DMS53 (cell line): ENCODE data around the gene NLRP14.

Experiments
- DNase-seq: peaks from one replicate; lab custom pipeline; 2025; lab: John Stamatoyannopoulos, UW

NLRP14 gene

DNA sequence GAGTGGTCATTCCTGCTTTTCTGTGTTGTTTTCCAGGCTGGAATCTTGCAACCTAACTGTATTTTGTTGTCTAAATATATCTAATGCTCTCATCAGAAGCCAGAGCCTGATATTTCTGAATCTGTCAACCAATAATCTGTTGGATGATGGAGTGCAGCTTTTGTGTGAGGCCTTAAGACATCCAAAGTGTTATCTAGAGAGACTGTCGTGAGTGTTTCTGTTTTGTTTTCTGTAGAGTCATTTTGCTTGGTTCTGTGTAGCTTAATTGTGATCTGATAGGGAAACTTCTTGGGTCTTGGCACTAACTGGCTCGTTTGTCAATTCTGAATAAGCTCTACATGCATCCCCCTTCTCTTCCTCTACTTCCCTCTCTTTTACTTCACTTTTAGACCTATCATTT lies 37.4 kb downstream of the NLRP14 start:
- no peak for DNase-seq

DNA sequence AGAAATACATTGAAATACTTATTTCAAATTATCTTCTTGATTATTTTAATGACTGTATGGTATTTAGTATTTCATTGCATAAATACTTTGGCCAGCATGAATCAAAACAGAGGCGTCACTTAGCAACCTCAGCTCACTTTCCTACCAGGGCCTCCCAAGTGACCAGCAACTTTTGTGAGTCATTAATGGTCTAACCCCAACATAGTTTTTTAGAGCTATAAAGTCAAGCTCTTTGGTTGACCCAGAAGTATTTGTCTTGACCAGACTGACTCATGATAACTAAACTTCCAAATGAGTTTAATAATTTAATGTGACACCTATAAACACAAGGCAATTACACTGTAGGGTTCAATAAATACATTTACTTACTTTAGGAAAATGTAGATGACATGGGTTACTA lies 40.6 kb downstream of the NLRP14 start:
- DNase-seq: no peak

DNA sequence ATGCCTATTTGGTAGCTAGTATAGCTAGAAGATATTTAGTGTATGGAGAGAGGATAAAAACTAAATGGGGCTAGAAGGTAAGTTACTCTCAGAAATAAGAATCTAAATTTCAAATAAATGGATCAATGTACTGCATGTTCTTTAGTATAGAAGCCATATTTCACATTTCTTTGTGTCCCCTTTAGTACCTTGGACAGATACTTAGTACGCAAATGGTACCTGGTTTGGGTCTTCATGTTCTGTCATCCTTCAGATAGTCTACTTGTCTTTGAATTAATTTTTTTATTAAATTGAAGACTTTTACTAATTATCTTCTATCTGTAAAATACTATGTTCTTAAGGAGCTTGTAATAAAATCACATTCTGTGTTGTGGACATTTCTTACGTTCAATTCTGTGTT lies 42.3 kb downstream of the NLRP14 start:
- DNase-seq: no peak

DNA sequence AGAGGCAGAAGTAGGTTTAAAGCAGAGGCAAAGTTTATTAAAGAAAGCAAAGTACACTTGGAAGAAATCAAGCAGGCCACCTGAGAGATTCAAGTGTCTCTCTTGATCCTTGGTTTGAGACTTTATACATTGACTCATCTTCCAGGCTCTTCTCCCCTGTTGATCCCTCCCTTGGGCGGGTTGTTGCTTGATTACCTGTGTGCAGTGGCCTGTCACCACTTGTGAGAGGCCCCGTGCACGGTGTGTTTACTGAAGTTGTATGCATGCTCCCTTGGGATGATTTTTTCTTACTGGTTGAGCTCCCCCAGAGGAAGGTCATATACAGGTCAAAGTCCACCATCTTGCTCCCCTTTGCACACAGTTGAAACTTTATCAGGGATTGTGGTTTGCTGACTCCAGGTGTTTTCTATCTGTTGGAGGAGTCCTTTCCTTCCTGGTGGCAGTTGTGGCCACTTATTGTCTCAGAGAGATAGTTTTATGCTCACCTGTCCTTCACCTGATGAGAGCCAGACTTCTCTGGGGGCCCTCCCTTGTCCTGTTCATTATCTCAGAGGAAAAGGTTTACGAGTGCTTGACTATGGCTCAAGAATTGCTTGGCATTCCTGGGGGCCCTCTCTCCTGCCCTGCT lies 52.2 kb downstream of the NLRP14 start:
- DNase-seq: peak; percentile 67

DNA sequence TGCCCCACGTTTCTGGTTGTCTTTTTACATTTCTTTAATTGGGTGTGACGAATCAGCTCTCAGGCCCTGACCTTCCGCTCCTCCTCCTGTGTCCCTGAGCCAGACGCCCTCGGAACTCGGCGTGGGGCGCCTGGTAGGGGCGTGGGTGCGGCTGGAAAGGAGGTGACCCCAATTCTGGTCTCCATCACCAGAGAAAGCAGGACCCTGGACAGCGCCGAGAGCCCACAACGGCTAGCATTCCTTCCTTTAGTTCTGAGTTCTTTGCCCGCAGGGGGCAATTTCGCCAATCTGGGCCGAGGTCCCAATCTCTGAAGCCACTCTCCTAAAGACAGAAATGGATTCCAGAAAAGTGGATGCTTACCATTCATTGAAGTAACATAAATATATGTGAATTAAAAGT lies 56.8 kb downstream of the NLRP14 start:
- no peak for DNase-seq

DNA sequence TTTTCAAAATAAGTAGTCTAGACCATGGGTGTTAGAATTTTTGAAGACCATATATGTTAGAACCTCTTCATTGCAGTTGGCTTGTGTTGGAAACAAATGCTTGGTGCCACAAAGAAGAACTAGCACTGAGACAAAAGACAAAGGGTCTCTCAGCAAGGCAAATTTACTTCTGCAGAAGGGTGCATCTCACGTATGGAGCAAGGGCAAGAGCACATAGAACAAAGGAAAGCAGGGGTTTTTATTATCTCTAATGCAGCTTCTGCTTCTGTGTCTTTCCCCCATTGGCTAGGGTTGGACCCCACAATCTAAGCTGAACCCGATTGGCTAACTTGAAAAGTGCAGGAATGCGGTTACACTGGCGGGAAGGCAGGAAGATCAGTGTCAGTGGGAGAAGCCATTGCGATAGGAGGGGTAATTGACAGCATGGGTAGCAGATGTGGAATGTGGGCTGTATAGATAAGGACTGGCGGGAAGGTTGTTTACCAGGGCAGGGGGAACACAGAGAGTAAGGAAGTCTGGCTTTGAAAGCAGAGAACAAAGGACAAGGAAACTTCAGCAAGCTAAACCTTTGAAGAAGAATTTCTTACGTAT lies 59.4 kb downstream of the NLRP14 start:
- no peak for DNase-seq

DNA sequence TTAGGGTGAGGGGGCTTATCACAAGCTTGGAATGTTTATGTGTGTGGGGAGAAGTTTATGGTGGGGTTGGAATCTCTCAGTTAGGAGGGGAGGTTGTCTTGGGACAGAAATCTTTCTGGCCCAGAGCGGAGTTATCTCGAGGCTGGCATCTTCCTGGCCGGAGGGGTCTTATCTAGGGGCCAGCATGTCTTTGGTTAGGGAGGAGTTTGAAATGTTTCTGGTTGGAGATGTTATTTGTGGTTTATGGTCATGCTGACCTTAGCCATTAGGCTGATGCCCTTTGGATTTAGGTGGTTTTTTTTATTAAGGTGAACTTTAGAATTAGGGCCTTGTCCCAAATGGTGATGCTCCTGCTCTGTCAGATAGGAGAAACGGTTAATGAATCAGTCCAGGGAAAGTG lies 60.6 kb downstream of the NLRP14 start:
- DNase-seq: no peak

DNA sequence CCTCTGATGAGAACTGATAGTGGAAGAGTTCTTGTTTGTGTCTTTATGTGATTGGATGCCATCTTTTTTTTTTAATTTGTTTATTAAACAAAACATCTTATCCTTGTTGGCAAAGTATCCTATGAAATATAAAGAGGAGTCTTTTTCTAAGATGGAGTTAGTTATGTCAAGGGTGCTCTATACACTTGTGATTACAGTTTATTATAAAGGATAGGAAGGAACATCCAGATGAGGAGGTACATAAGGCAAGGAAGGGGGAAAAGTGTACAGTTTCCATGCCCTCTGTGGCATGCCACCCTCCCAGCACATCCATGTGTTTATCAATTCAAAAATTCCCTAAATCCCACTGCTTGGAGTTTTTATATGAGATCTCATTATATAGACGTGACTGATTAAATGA lies 61.2 kb downstream of the NLRP14 start:
- DNase-seq: no peak

DNA sequence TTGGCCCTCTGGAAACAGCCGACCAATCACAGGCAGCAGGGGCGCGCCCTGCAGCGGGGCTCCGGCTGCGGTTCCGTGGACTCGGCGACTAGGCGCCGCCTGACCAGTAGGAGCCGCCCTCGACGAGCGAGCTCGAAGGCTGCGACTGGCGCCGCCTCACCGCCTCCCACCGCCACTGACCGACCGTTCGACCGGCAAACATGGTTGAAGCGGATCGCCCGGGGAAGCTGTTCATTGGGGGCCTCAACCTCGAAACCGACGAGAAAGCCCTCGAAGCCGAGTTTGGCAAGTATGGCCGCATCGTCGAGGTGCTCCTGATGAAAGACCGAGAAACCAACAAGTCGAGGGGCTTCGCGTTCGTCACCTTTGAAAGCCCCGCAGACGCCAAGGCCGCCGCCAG lies 68.6 kb downstream of the NLRP14 start, which contains the start of gene RBMXL2:
Gene RBMXL2, plus strand, starts transcription at position 78 of the 400 bp plus-strand sequence. Its CDS starts 123 bp downstream, at position 201.
- DNase-seq: no peak

DNA sequence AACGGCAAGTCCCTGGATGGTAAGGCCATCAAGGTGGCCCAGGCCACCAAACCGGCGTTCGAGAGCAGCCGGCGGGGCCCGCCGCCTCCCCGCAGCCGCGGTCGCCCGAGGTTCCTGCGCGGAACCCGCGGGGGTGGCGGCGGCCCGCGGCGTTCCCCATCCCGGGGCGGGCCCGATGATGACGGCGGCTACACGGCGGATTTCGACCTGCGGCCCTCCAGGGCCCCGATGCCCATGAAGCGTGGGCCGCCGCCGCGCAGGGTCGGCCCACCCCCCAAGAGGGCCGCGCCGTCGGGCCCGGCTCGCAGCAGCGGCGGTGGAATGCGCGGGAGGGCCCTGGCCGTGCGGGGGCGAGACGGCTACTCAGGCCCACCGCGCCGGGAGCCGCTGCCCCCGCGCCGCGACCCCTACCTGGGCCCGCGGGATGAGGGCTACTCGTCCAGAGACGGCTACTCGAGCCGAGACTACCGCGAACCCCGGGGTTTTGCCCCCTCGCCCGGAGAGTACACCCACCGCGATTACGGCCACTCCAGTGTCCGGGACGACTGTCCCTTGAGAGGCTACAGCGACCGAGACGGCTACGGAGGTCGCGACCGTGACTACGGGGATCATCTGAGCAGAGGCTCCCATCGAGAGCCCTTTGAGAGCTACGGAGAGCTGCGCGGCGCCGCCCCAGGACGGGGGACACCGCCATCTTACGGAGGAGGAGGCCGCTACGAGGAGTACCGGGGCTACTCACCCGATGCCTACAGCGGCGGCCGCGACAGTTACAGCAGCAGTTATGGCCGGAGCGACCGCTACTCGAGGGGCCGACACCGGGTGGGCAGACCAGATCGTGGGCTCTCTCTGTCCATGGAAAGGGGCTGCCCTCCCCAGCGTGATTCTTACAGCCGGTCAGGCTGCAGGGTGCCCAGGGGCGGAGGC lies 69.3 kb downstream of the NLRP14 start:
- DNase-seq: no peak

DNA sequence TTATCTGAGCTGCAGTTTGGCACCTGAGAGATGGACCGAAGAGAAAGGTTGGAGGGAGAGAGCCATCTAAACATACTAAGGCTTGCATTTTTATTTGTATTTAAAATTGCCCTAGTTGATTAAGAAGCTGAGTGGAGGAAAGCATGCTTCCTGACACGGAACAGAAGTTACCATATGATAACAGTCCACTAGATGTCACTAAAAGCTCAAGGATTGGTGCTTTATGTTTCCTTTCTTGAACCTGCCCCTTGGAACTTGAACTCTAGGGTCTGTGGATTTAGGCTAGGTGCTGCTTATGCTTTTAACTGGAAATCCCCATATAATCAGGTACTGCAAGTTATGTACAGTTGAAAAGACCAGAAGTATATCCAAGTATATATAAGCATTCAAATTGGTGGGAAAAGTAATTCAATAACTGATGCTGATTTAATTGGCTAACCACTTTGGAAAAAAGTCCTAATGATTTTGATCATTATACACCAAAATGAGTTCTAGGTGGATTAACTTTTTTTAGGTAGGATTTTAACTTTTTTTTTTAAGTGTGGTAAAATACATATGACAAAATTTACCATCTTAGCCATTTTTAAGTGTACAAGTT lies 78.1 kb downstream of the NLRP14 start:
- DNase-seq: peak; percentile 77

DNA sequence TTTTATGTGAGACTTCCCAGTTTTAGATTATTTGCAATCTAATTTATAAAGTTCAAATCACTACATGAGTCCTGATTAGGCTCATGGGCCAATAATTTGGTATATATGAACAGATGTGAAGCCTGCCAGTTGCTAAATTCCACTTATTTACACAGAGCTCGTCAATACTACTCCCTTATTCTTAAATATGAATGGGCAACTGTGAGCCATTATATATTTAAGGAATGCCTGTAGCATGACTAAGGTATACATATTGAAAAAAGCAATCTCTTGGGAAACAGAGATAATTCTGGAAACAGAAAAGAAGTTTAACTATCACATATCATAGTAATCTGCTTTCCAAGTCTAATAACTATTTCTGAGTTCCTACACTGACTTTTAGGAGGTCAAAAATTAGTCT lies 95.5 kb downstream of the NLRP14 start:
- DNase-seq: no peak

DNA sequence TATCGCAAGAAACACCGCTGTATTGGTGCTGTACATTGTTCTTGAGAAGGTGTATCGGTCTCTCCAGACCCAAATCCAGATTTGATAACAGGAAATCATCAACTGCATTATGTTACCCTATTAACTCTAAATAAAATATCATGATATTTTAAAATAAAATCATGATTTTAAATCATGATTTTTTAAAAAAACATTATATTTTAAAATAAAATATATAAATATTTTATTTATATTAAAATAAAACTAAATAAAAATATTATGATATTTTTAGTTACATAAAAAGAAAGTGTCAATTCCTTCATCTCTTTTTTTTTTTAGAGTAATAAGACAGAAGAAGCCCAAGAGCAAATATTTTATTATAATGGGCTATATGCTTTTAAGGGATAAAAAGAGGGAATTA lies 96.1 kb downstream of the NLRP14 start:
- no peak for DNase-seq
